ENCODE results near the gene GALNT17.

The GALNT17 gene

GRCh38 chr7:71527213-71527612 is 395.3 kb downstream of the GALNT17 start:
- Mint-ChIP-seq H3K4me1 (ENCODE audit: low read depth in 2 of 2) (no peaks in the 10 kb centered on the region), H3K9me3 (peaks cover 7 to 9% of the 10 kb centered on the region in 2 donors), H3K27ac (no peak overlapping the region), H3K27me3 (no peaks in the 10 kb centered on the region), H3K36me3 (ENCODE audit: insufficient read depth) (no peaks in the 10 kb centered on the region), H3K4me3 (no peak overlapping the region)
- ATAC-seq (replicated peaks), result no peak
- DNase-seq, result no peak

GRCh38 chr7:71535616-71536015 is 403.7 kb downstream of the GALNT17 start:
- DNase-seq (no peak), ATAC-seq (replicated peaks) (no peak)
- Mint-ChIP-seq H3K4me1 (ENCODE audit: low read depth in 2 of 2) (no peaks in the 10 kb centered on the region), H3K9me3 (peaks cover 14 to 15% of the 10 kb centered on the region in 2 donors), H3K4me3 (no peak overlapping the region), H3K36me3 (ENCODE audit: insufficient read depth) (no peaks in the 10 kb centered on the region), H3K27ac (no peak overlapping the region), H3K27me3 (no peaks in the 10 kb centered on the region)

GRCh38 chr7:71538210-71538609 is 406.3 kb downstream of the GALNT17 start:
- Mint-ChIP-seq H3K9me3 (peaks cover 12 to 19% of the 10 kb centered on the region in 2 donors), H3K4me1 (ENCODE audit: low read depth in 2 of 2) (no peaks in the 10 kb centered on the region), H3K27me3 (no peaks in the 10 kb centered on the region), H3K27ac (no peak overlapping the region), H3K36me3 (ENCODE audit: insufficient read depth) (no peaks in the 10 kb centered on the region), H3K4me3 (no peak overlapping the region)
- DNase-seq, result no peak
- ATAC-seq (replicated peaks), result no peak

GRCh38 chr7:71539615-71540014 is 407.7 kb downstream of the GALNT17 start:
- Mint-ChIP-seq H3K36me3 (ENCODE audit: insufficient read depth) (no peaks in the 10 kb centered on the region), H3K4me3 (no peak overlapping the region), H3K9me3 (peaks cover 7 to 8% of the 10 kb centered on the region in 2 donors), H3K27me3 (no peaks in the 10 kb centered on the region), H3K27ac (no peak overlapping the region), H3K4me1 (ENCODE audit: low read depth in 2 of 2) (no peaks in the 10 kb centered on the region)
- ATAC-seq (replicated peaks) (no peak), DNase-seq (no peak)

GRCh38 chr7:71541707-71542353 is 409.9 kb downstream of the GALNT17 start:
- Mint-ChIP-seq H3K4me1 (ENCODE audit: low read depth in 2 of 2) (no peaks in the 10 kb centered on the region), H3K36me3 (ENCODE audit: insufficient read depth) (no peaks in the 10 kb centered on the region), H3K27ac (no peak overlapping the region), H3K4me3 (no peak overlapping the region), H3K9me3 (peaks cover 4 to 8% of the 10 kb centered on the region in 2 donors), H3K27me3 (no peaks in the 10 kb centered on the region)
- no peak for DNase-seq
- no peak for ATAC-seq (replicated peaks)

GRCh38 chr7:71543396-71543795 is 411.5 kb downstream of the GALNT17 start:
- Mint-ChIP-seq H3K4me3 (no peak overlapping the region), H3K27me3 (no peaks in the 10 kb centered on the region), H3K36me3 (ENCODE audit: insufficient read depth) (no peaks in the 10 kb centered on the region), H3K27ac (no peak overlapping the region), H3K4me1 (ENCODE audit: low read depth in 2 of 2) (no peaks in the 10 kb centered on the region), H3K9me3 (peaks cover 2 to 8% of the 10 kb centered on the region in 2 donors)
- DNase-seq (no peak), ATAC-seq (replicated peaks) (no peak)

GRCh38 chr7:71544816-71545215 is 412.9 kb downstream of the GALNT17 start:
- no peak overlapping the region for H3K4me3 Mint-ChIP-seq
- H3K4me1 Mint-ChIP-seq (ENCODE audit: low read depth in 2 of 2), result no peaks in the 10 kb centered on the region
- DNase-seq (no peak), ATAC-seq (replicated peaks) (no peak)
- H3K9me3 Mint-ChIP-seq, result peaks cover 2 to 8% of the 10 kb centered on the region in 2 donors
- H3K36me3 Mint-ChIP-seq (ENCODE audit: insufficient read depth), result no peaks in the 10 kb centered on the region
- no peak overlapping the region for H3K27ac Mint-ChIP-seq
- H3K27me3 Mint-ChIP-seq, result no peaks in the 10 kb centered on the region

GRCh38 chr7:71547426-71547825 is 415.5 kb downstream of the GALNT17 start:
- H3K4me1 Mint-ChIP-seq (ENCODE audit: low read depth in 2 of 2), result no peaks in the 10 kb centered on the region
- H3K4me3 Mint-ChIP-seq, result no peak overlapping the region
- H3K36me3 Mint-ChIP-seq (ENCODE audit: insufficient read depth), result no peaks in the 10 kb centered on the region
- peaks cover 0 to 5% of the 10 kb centered on the region in 2 donors for H3K9me3 Mint-ChIP-seq
- no peak for DNase-seq
- no peak for ATAC-seq (replicated peaks)
- H3K27ac Mint-ChIP-seq, result no peak overlapping the region
- no peaks in the 10 kb centered on the region for H3K27me3 Mint-ChIP-seq

- Mint-ChIP-seq H3K27ac (no peak overlapping the region), H3K9me3 (peaks cover 0 to 5% of the 10 kb centered on the region in 2 donors), H3K36me3 (ENCODE audit: insufficient read depth) (no peaks in the 10 kb centered on the region), H3K27me3 (no peaks in the 10 kb centered on the region), H3K4me1 (ENCODE audit: low read depth in 2 of 2) (no peaks in the 10 kb centered on the region), H3K4me3 (no peak overlapping the region)
- no peak for ATAC-seq (replicated peaks)
- DNase-seq, result no peak
Observed at GRCh38 chr7:71548746-71549145, 416.8 kb downstream of the GALNT17 start.

- Mint-ChIP-seq H3K9me3 (peaks cover 10% of the 10 kb centered on the region in 2 donors), H3K27ac (no peak overlapping the region), H3K36me3 (ENCODE audit: insufficient read depth) (no peaks in the 10 kb centered on the region), H3K4me1 (ENCODE audit: low read depth in 2 of 2) (no peaks in the 10 kb centered on the region), H3K4me3 (no peak overlapping the region), H3K27me3 (no peaks in the 10 kb centered on the region)
- no peak for ATAC-seq (replicated peaks)
- no peak for DNase-seq
Observed at GRCh38 chr7:71553306-71553705, 421.4 kb downstream of the GALNT17 start.

- no peak overlapping the region for H3K4me3 Mint-ChIP-seq
- no peak for DNase-seq
- no peaks in the 10 kb centered on the region for H3K27me3 Mint-ChIP-seq
- no peaks in the 10 kb centered on the region for H3K4me1 Mint-ChIP-seq (ENCODE audit: low read depth in 2 of 2)
- H3K27ac Mint-ChIP-seq, result no peak overlapping the region
- ATAC-seq (replicated peaks), result no peak
- H3K9me3 Mint-ChIP-seq, result peaks cover 10 to 12% of the 10 kb centered on the region in 2 donors
- no peaks in the 10 kb centered on the region for H3K36me3 Mint-ChIP-seq (ENCODE audit: insufficient read depth)
Observed at GRCh38 chr7:71555758-71556157, 423.8 kb downstream of the GALNT17 start.

- Mint-ChIP-seq H3K36me3 (ENCODE audit: insufficient read depth) (no peaks in the 10 kb centered on the region), H3K4me1 (ENCODE audit: low read depth in 2 of 2) (no peaks in the 10 kb centered on the region), H3K27me3 (no peaks in the 10 kb centered on the region), H3K27ac (no peak overlapping the region), H3K9me3 (peaks cover 7 to 16% of the 10 kb centered on the region in 2 donors), H3K4me3 (no peak overlapping the region)
- no peak for ATAC-seq (replicated peaks)
- DNase-seq, result no peak
Observed at GRCh38 chr7:71558806-71559613, 427.1 kb downstream of the GALNT17 start.

- H3K4me3 Mint-ChIP-seq, result no peak overlapping the region
- no peak for DNase-seq
- H3K27ac Mint-ChIP-seq, result no peak overlapping the region
- no peaks in the 10 kb centered on the region for H3K36me3 Mint-ChIP-seq (ENCODE audit: insufficient read depth)
- H3K9me3 Mint-ChIP-seq, result peaks cover 2 to 7% of the 10 kb centered on the region in 2 donors
- H3K4me1 Mint-ChIP-seq (ENCODE audit: low read depth in 2 of 2), result no peaks in the 10 kb centered on the region
- no peak for ATAC-seq (replicated peaks)
- H3K27me3 Mint-ChIP-seq, result no peaks in the 10 kb centered on the region
Observed at GRCh38 chr7:71560354-71560995, 428.5 kb downstream of the GALNT17 start.

- Mint-ChIP-seq H3K9me3 (peaks cover 4 to 7% of the 10 kb centered on the region in 2 donors), H3K27me3 (no peaks in the 10 kb centered on the region), H3K4me3 (no peak overlapping the region), H3K4me1 (ENCODE audit: low read depth in 2 of 2) (no peaks in the 10 kb centered on the region), H3K27ac (no peak overlapping the region), H3K36me3 (ENCODE audit: insufficient read depth) (no peaks in the 10 kb centered on the region)
- no peak for DNase-seq
- no peak for ATAC-seq (replicated peaks)
Observed at GRCh38 chr7:71563276-71563675, 431.3 kb downstream of the GALNT17 start.

All from effector memory CD8-positive, alpha-beta T cell (primary cell).